GM19351 (cell line): ENCODE data around the gene PTPRD.

ENCODE experiments used
- ATAC-seq: cut with Tn5 transposase; IDR thresholded peaks from one replicate; pipeline ENCODE4 v1.9.1; 2021; ENCODE audit warnings: mild to moderate bottlenecking, moderate library complexity; ENCODE audit not compliant: unreplicated experiment

Gene PTPRD

GRCh38 chr9:8382777-8383527, 2229.8 kb downstream of the PTPRD start:
- ATAC-seq: no peak

DNA sequence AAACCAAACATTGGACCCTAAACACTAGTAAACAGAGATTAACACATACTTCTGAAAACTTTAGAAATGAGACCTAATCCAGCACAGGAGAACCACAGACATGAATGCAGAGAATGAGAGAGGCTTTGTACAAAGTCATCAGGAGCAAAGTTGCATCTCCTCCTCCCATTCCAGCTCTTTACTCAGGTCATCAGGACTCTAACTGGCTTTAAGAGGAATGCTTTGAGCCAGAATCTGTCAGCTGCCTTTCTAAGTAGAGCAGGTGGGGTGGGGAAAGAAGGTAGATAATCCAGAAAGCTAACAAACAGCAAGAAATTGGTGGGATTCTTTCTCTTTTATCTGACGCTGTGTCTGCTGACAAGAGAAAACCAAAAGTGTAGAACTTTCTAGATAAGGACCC, 2230.5 kb downstream of the PTPRD start:
- ATAC-seq: no peak

- ATAC-seq: no peak
Observed at GRCh38 chr9:8381601-8382000, 2231.2 kb downstream of the PTPRD start.

GRCh38 chr9:8374471-8374870, 2238.3 kb downstream of the PTPRD start:
- ATAC-seq: no peak

DNA sequence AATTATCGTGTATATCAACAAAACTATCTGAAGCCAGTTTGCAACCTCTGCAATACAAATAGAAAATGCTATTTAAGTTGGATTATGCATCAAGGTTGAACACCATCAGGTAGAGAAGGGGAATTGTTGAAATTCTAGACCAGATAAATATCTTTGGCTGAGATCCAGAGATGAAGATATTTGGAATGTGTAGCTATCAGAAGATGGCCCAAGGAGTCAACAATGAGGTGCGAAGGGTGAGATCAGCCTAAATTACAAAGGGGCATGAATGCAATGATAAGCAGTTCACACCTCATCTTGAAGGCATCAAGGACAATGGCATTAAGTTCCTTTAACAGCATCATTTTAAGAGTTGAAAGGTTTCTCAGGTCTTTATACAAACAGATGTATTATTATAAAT, 2241.1 kb downstream of the PTPRD start:
- no peak for ATAC-seq

DNA sequence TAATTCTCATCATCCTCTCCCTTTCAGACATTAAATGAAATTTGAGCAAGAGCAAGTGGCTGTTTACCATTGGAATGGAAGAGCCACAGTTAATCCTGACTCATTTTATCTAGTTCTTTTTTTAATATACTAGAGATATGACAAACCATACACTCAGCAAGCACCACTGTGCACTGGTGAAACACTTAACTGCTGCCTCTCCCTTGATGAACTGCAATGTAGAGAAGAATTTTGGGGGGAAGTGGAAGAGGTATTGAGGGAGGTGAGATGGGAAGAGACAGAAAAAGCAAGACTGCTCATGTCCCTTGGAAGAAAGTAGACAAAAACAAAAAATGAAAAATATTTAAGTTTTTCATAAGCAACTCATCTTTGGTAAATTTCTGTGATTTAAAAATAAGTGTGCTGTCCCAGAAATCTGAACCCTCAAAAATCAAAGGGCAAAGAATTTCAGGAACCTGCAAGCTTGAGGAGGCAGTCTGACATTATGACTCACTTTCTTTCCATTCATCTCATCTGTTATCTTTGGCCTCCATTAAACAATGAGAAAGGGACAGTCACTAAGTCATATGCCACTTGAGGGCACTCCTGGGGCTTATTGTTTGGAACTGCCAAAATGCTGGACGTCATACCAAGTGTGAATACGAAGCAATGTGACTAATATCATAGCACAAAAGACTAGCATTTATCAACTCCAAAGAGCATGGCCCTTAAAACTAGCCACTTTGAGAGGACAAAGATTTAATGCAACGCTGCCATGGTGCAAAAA, 2246.5 kb downstream of the PTPRD start:
- no peak for ATAC-seq

DNA sequence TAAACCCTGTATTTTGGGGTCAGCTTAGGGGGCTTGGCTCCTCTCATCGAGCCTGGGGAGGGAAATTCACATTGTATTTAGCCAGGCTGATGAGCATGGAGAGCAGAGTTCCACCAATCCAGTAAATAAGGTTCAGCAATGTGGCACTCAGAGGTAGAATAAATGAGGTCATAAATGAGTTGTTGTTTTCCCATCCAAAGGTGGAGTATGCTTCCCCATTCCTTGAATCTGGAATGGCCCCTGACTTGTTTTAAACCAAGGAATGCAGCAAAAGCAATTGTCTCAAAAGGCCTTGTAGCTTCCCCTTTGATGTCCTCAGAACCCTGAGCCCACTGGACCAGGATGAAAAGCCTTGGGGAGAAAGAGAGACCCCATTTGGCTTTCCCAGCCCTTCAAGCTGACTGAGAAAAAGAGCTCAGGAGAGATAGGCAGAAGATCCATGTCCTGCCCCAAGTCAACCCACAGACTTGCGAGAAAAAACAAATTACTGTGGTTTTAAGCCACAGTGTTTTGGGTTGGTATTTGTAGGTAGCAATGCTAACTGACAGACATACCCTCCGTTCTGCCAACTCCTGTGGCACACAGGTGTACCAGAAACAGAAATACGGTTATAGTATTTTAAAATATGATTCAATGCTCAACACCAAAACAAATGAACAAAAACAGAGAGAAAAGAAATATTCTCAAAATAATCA, 2247.2 kb downstream of the PTPRD start:
- ATAC-seq: no peak

DNA sequence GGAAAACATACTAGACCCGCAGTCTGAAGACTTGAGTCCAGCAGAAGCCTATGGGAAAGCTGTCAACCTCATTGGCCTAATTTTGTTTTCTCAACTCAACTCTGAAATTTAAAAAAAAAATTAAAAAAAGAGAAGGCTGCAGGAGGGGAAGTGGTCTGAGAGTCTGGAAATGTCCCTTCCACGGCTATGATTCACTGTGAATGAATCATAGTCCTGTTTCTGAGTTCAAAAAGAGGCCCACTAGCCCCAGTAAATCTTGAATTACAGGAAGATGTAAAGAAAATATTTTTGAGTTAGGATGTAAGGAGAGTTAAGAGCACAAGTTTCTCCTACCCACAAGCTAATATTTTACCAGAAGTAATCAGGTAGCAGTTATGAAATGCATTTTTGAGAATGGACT, 2247.8 kb downstream of the PTPRD start:
- ATAC-seq: no peak

DNA sequence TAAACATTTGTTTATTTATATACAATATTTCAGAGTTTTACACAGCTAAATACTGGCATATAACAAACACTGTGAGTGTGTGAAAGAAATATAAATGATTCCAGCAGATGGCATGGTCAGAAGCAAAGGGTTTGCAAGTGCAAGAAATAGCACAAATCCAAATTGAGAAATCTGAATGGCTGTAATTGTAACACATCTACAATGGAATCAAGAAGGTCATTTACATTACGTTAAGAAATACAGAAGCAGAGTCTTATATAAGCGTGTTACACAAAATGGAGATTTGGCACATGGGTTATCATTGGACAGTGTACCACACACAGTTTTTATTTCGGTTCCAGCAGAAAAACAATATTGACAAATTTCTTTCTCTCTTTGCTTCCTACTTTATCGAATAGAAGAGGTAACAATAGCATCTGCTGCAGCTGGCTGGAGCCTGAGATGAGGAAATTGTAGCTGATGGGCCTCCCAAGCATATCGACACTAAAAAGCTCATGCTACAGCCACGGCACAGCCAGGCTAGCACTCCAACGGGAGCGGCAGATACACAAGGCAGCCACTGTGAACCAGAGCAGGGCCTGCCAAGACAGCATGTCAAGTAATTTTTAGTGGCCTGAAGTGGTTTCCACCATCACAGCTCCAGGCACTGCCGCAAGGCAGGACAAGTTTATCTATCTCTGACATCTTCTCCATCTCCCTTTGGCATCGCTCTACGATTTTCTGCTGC, 2248.6 kb downstream of the PTPRD start:
- no peak for ATAC-seq

DNA sequence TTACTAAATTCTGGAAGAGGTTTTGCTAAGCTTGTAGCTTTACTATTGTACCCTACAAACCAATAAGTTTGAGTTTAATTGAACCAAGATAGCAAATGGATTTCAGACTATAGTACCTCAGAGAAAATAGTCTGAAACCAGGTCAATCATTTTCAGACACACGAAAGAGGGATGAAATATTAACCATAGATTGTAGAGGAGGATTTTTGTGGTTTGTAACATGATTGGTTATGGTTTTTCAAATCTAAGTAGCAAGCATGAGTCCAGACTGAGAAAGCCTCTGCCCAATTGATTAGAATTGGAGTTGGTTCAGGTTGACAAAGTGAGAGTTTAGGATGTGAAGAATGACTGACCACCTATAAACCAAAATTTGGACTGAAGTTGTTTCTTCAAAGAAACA, 2250.6 kb downstream of the PTPRD start:
- ATAC-seq: no peak

DNA sequence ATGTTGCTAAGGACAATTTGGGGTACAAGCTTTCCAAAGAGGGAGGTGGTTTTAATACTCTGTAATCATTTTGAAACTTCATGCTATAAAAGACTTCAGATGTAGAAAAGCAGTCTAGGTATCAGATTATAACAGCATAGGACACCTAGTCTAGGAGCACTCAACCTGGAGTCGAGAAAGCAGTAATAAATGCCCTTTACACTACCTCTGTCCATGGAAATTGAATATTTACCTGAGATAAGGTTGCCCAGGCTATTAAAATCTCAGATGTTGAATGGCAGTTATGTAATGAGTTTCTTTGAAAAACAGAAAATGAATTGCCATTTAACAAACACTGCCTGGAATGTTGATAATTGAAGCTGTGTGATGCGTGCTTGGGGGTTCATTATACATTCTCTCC, 2251.4 kb downstream of the PTPRD start:
- ATAC-seq: no peak

DNA sequence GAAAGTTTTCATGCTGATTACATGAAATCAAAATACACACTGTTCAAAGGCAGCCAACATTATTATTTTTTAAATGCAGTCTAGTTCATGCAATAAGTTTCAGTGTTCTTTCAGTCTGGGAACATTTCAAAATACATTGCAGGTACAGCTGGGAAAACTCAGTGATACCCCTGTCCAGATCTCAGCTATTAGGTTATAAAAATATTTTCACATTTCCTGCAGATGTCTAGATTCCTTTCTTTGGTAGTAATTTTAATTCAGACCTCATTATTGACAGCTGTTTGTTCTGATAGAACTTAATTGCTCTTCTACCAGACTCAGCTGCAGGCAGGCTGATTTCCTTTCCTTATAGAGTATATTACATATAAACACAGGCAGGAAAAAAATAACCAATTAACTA, 2256.4 kb downstream of the PTPRD start:
- ATAC-seq: no peak

- ATAC-seq: no peak
Observed at GRCh38 chr9:8351436-8351835, 2261.4 kb downstream of the PTPRD start.

GRCh38 chr9:8349901-8350300, 2262.9 kb downstream of the PTPRD start:
- ATAC-seq: no peak

GRCh38 chr9:8349376-8349775, 2263.4 kb downstream of the PTPRD start:
- no peak for ATAC-seq

DNA sequence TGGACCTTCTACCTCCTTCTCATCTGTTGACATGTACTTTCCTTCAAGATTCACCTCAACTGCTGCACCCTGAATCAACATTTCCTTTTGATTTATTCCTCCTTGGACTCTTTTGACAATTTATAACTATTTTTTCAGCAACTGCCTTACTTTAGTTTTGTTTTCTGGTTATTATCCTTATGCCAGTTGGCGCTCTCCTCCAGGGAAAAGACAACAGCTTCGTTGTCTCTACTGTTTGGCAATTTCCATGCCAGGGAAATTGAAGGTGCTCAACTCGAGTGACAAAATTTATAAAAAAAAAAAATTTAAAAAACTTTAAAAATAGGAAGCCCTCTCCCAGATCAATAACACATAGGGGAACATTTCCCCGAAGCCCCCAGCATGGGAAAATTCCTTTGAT, 2264.0 kb downstream of the PTPRD start:
- ATAC-seq: no peak

GRCh38 chr9:8346296-8346695, 2266.5 kb downstream of the PTPRD start:
- ATAC-seq: no peak

- no peak for ATAC-seq
Observed at GRCh38 chr9:8338767-8339510, 2273.9 kb downstream of the PTPRD start.

GRCh38 chr9:8337834-8338766, 2274.7 kb downstream of the PTPRD start:
- no peak for ATAC-seq
